HUES64 (cell line): Measurements from ENCODE around the gene SAMD1.

Source experiments
- H3K27ac ChIP-seq: 2 replicates; pipeline ENCODE4 v1.7.0; 2013; ENCODE audit warnings: low read depth, low read length, inconsistent platforms
- H3K27me3 ChIP-seq: 2 replicates; pipeline ENCODE4 v1.6.1; 2013; ENCODE audit warnings: mild to moderate bottlenecking, low read length; ENCODE audit not compliant: insufficient read depth
- H3K36me3 ChIP-seq: 2 replicates; pipeline ENCODE4 v1.6.1; 2013; ENCODE audit warnings: mild to moderate bottlenecking, low read length; ENCODE audit not compliant: insufficient read depth
- H3K4me1 ChIP-seq: 2 replicates; pipeline ENCODE4 v1.6.1; 2013; ENCODE audit warnings: mild to moderate bottlenecking, low read length, moderate library complexity; ENCODE audit not compliant: insufficient read depth
- H3K4me3 ChIP-seq: 2 replicates; pipeline ENCODE4 v1.5.1; 2013; ENCODE audit warnings: mild to moderate bottlenecking, low read length, moderate library complexity
- H3K9ac ChIP-seq: 2 replicates; pipeline ENCODE4 v1.6.1; 2013; ENCODE audit warnings: mild to moderate bottlenecking, low read depth, low read length
- H3K9me3 ChIP-seq: 2 replicates; pipeline ENCODE4 v1.6.1; 2013; ENCODE audit warnings: low read depth, low read length; ENCODE audit not compliant: insufficient read depth
- WGBS: fragments of 150-250, 120-280 bp; methylation state at CpG from one replicate; pipeline ENCODE4 v1.1.7; 2013; ENCODE audit warnings: missing lambda C conversion rate; 5-methylcytosine and 5-hydroxymethylcytosine counted together

Gene SAMD1

GRCh38 chr19:14101003-14101545 is 10.5 kb upstream of the SAMD1 start:
- Histone ChIP-seq H3K9ac (no peak overlapping the region), H3K4me3 (no peak overlapping the region), H3K27ac (no peak overlapping the region), H3K9me3 (no peaks in the 10 kb centered on the region), H3K27me3 (no peaks in the 10 kb centered on the region), H3K36me3 (peaks cover 15% of the 10 kb centered on the region; the same call in 1 of the 2 replicates), H3K4me1 (no peaks in the 10 kb centered on the region)
- 94% methylated on average over 6 of the region's 6 CpGs for WGBS

- Histone ChIP-seq H3K27me3 (no peaks in the 10 kb centered on the region), H3K4me3 (no peak overlapping the region), H3K4me1 (no peaks in the 10 kb centered on the region), H3K9ac (no peak overlapping the region), H3K27ac (no peak overlapping the region), H3K36me3 (peaks cover 8% of the 10 kb centered on the region; the same call in 1 of the 2 replicates), H3K9me3 (peaks cover 7% of the 10 kb centered on the region)
- WGBS, result 88% methylated on average over 21 of the region's 21 CpGs
Observed at GRCh38 chr19:14097532-14098151, 7.1 kb upstream of the SAMD1 start.

GRCh38 chr19:14096272-14096992 is 5.9 kb upstream of the SAMD1 start:
- Histone ChIP-seq H3K9ac (no peak overlapping the region), H3K4me1 (no peaks in the 10 kb centered on the region), H3K27ac (no peak overlapping the region), H3K36me3 (peaks cover 4% of the 10 kb centered on the region; the same call in 1 of the 2 replicates), H3K4me3 (no peak overlapping the region), H3K9me3 (peaks cover 7% of the 10 kb centered on the region), H3K27me3 (no peaks in the 10 kb centered on the region)
- 97% methylated on average over 11 of the region's 11 CpGs for WGBS

GRCh38 chr19:14094854-14095253 is 4.3 kb upstream of the SAMD1 start:
- H3K4me3 ChIP-seq, result no peak overlapping the region
- no peaks in the 10 kb centered on the region for H3K36me3 ChIP-seq
- WGBS, result 95% methylated on average over 7 of the region's 7 CpGs
- H3K9me3 ChIP-seq, result peaks cover 7% of the 10 kb centered on the region
- H3K27ac ChIP-seq, result no peak overlapping the region
- no peaks in the 10 kb centered on the region for H3K27me3 ChIP-seq
- no peak overlapping the region for H3K9ac ChIP-seq
- H3K4me1 ChIP-seq, result no peaks in the 10 kb centered on the region

GRCh38 chr19:14093117-14093823 is 2.7 kb upstream of the SAMD1 start:
- WGBS, result 95% methylated on average over 9 of the region's 9 CpGs

GRCh38 chr19:14091813-14092462 is 1.4 kb upstream of the SAMD1 start:
- Histone ChIP-seq H3K4me3 (peak overlapping the region; percentile 86), H3K9me3 (peaks cover 7% of the 10 kb centered on the region), H3K36me3 (peaks cover 17% of the 10 kb centered on the region), H3K27ac (peak overlapping the region; percentile 83; the same call in 1 of the 2 replicates), H3K27me3 (peaks cover 6% of the 10 kb centered on the region), H3K4me1 (peaks cover 3% of the 10 kb centered on the region; the same call in 1 of the 2 replicates), H3K9ac (no peak overlapping the region)
- 22% methylated on average over 15 of the region's 15 CpGs for WGBS

More at GRCh38 chr19:14093117-14093823, 2.7 kb upstream of the SAMD1 start:
- Histone ChIP-seq H3K4me3 (no peak overlapping the region), H3K9me3 (peaks cover 7% of the 10 kb centered on the region), H3K36me3 (peaks cover 7% of the 10 kb centered on the region), H3K4me1 (peaks cover 3% of the 10 kb centered on the region; the same call in 1 of the 2 replicates), H3K27me3 (peaks cover 6% of the 10 kb centered on the region), H3K27ac (no peak overlapping the region), H3K9ac (no peak overlapping the region)

- peak overlapping the region; percentile 55 for H3K9ac ChIP-seq
- under 1% methylated on average over 67 of the region's 72 CpGs for WGBS
Observed at GRCh38 chr19:14091081-14091812, 696 bp upstream of the SAMD1 start.

GRCh38 chr19:14089662-14090508 is 666 bp downstream of the SAMD1 start:
- H3K27me3 ChIP-seq, result peaks cover 6% of the 10 kb centered on the region
- peak overlapping the region; percentile 69 for H3K4me3 ChIP-seq
- under 1% methylated on average over 135 of the region's 142 CpGs for WGBS
- peak overlapping the region; percentile 79; the same call in 1 of the 2 replicates for H3K27ac ChIP-seq
- peaks cover 7% of the 10 kb centered on the region for H3K9me3 ChIP-seq
- peaks cover 17% of the 10 kb centered on the region for H3K36me3 ChIP-seq
- H3K4me1 ChIP-seq, result peaks cover 3% of the 10 kb centered on the region; the same call in 1 of the 2 replicates
- 0 out of 2 replicates have a peak overlapping the region, but pooled peaks have one; percentile 26 for H3K9ac ChIP-seq

More at GRCh38 chr19:14091081-14091812, 696 bp upstream of the SAMD1 start:
- Histone ChIP-seq H3K27me3 (peaks cover 6% of the 10 kb centered on the region), H3K4me1 (peaks cover 3% of the 10 kb centered on the region; the same call in 1 of the 2 replicates), H3K4me3 (peak overlapping the region; percentile 86), H3K27ac (peak overlapping the region; percentile 83; the same call in 1 of the 2 replicates), H3K36me3 (peaks cover 17% of the 10 kb centered on the region), H3K9me3 (peaks cover 7% of the 10 kb centered on the region)

GRCh38 chr19:14089412-14089661 is 1.2 kb downstream of the SAMD1 start:
- Histone ChIP-seq H3K4me1 (peaks cover 3% of the 10 kb centered on the region; the same call in 1 of the 2 replicates), H3K36me3 (peaks cover 17% of the 10 kb centered on the region), H3K4me3 (peak overlapping the region; percentile 69), H3K9me3 (peaks cover 7% of the 10 kb centered on the region), H3K27me3 (peaks cover 6% of the 10 kb centered on the region), H3K27ac (no peak overlapping the region), H3K9ac (0 out of 2 replicates have a peak overlapping the region, but pooled peaks have one; percentile 26)
- WGBS, result 15% methylated on average over 16 of the region's 16 CpGs
